KG1 (cell line): ENCODE results near the gene BCAN.

Experiments used
- DNase-seq: peaks from one replicate; lab custom pipeline; 2025; lab: John Stamatoyannopoulos, UW

BCAN gene

DNA sequence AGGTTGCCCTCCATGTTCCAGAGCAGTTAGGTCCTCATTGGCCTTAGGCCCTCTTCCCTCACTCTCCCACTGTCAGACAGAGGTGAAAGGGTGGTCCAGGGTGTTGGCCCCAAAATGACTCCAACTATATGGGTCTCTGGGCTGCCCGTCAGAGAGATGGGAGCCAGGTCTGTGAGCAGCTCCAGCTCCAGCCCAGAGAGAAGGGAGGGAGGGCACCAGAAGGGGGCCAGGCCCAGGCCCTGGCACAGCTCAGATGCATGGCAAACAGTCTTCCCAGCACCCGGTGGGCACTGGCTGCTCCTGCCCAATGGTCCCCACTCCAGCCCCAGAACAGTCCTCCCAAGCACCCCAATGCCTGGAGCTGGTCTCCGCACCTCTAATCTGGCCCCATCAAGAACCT lies 2.2 kb downstream of the BCAN start:
- DNase-seq = no peak

GRCh38 chr1:156644640-156645039 lies 2.7 kb downstream of the BCAN start:
- no peak for DNase-seq

DNA sequence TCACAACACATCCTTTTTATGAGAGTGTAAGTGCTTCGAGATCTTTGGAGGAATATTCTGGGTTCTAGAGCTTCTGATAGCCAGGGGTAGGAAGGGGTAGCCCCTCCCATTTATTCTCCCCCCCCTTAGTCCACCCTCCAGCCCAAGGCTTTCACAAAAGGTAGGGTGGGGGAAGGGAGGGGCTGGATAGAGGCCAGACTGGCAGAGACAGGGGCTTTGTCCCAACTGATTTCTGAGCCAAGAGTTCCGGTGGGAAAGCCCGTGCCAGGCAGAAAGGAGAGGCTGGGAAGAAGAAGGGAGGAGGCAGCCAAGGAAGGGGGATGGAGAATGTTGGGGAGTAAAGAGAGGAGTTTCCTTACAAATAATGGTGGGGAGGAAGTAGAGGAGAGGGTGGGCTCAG lies 3.1 kb downstream of the BCAN start:
- DNase-seq = no peak

GRCh38 chr1:156645666-156646065 lies 3.7 kb downstream of the BCAN start:
- no peak for DNase-seq

GRCh38 chr1:156646738-156647211 lies 4.9 kb downstream of the BCAN start:
- no peak for DNase-seq

- no peak for DNase-seq
Measured at GRCh38 chr1:156647351-156647750, 5.4 kb downstream of the BCAN start.

GRCh38 chr1:156648496-156648895 lies 6.6 kb downstream of the BCAN start:
- no peak for DNase-seq

DNA sequence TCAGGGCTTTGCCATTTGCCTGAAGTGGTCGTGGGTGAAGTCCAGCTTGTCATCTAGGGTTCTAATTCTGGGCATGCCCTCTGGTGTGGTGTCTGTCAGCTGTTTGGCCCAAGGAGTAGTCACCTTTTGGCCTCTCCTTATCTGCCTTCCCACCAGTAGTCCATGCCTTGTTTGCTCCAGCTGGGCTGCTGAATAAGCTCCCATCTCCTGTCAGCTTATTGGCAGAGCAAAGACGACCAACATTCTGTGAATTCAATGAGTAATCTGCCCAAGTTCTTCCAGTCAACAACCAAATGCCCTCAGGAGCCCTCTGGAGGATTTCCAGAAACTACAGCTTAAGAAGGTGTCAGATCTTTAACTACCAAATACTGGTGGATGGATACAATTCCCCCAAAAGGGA lies 7.0 kb downstream of the BCAN start:
- DNase-seq = no peak

GRCh38 chr1:156652131-156652991 lies 10.4 kb downstream of the BCAN start:
- DNase-seq = no peak

GRCh38 chr1:156652992-156653355 lies 11.1 kb downstream of the BCAN start:
- no peak for DNase-seq

GRCh38 chr1:156654700-156655099 lies 12.8 kb downstream of the BCAN start:
- DNase-seq = no peak

- no peak for DNase-seq
Measured at GRCh38 chr1:156655151-156655903, 13.4 kb downstream of the BCAN start.

DNA sequence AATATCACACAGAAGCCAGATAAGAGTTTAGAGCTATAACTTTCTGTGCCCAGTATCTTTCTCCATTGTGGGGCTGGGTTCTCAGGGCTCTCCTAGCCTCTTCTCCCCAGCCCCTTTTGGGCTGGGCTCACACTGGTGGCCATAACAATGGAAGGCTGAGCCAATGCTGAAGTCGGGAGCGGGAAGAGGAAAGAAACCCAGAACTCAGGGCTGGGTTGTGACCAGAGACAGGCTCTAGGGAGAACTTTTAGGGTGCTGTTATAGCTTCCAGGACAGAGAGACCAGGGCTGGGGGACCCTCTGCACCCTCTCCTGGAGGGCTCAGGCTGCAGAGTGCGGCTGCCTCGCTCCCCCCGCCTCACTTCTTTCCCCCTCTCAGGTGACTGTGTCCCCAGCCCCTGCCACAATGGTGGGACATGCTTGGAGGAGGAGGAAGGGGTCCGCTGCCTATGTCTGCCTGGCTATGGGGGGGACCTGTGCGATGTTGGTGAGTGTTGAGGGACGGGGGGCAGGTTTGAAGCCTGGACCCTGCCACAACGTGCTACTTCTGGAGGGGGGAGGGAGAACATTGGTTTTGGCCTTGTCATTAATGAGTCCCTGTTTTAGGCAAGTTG lies 14.1 kb downstream of the BCAN start:
- DNase-seq = no peak

- DNase-seq = peak; percentile 14
Measured at GRCh38 chr1:156656806-156657740, 15.2 kb downstream of the BCAN start.

- DNase-seq = no peak
Measured at GRCh38 chr1:156657741-156658319, 15.9 kb downstream of the BCAN start.

GRCh38 chr1:156658496-156658895 lies 16.6 kb downstream of the BCAN start:
- DNase-seq = no peak

DNA sequence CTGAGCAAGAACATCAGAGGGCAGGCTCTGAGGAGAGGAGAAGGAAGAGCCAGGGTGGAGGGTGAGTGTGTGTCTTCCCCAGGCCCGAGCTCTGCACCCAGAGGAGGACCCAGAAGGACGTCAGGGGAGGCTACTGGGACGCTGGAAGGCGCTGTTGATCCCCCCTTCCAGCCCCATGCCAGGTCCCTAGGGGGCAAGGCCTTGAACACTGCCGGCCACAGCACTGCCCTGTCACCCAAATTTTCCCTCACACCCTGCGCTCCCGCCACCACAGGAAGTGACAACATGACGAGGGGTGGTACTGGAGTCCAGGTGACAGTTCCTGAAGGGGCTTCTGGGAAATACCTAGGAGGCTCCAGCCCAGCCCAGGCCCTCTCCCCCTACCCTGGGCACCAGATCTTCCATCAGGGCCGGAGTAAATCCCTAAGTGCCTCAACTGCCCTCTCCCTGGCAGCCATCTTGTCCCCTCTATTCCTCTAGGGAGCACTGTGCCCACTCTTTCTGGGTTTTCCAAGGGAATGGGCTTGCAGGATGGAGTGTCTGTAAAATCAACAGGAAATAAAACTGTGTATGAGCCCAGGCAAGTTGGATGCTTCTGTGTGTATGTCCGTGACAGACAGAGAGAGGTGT lies 17.1 kb downstream of the BCAN start:
- DNase-seq = no peak

DNA sequence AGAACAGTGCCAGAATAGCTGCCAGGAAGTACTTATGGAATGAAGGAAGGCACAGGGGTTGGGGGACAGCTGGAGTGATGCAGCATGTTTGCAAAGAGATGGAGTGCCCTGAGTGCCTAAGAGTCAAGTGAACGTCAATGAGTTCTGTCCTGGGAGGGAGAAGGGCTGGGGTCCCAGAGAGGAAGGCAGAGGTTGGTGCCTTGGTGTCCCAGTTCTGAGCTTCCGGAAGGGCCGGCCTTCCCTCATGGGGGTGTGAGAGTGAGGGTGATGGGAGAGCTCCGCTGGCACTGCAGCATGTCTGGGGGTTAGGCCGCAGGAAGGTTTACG lies 17.7 kb downstream of the BCAN start:
- DNase-seq = no peak

DNA sequence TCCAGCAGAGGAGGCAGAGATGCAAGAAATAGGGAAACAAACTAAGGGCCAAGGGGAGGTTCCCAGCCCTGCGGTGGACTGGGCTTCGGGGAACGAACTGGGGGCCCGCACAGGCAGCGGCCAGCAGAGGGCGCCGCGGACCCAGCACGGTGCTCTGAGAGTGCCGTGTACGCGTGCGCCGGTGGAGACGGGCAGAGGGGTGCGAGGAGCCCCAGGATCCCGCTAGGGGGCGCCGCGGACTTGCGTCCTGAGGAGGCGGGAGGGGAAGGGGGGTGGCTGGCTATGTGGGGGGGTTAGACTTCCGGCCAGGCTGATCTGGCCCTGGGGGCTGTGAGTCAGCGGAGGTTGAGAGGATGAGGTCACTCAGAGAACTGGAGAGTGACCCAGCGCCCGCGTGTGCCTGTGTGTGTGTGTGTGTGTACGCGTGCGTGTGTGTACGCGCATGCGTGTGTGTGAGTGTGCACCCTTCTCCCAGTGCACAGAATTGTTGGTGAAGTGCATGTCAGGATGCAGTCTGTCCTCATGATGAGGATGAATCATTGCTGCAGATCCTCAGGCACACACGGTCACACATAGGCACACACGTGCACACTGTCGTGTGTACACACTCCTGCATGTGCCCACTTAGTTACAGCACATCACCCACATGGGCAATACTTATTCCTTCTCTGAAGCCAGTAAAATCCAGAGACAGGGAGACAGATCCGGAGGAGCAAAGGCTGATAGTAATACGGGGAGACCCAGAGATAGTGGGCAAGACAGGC lies 18.3 kb downstream of the BCAN start:
- peak; percentile 96 for DNase-seq

DNA sequence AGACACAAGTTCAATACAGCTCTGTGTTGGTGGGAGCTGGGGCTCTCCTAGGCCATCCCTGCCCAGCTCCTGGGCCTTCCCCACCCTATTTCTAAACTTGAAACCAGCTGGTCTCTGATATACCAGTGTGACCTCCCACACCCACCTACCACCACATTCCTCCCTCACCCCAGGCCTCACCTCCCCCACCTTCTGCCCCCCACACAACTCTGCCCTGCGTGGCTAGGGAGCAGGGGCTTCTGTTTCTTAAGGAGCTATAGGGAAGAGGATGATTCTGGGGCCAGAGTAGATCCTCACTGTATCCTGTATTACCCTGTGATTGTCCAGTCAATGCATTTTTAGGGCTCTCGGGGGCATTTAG lies 18.8 kb downstream of the BCAN start:
- DNase-seq = no peak
